NCI-H1694 (cell line): ENCODE measurements around the gene GABRG3.
"Not testable (repeated sequence)": the region's sequence is repeated elsewhere in the genome, so short reads cannot be mapped to it uniquely, and the experiment has no call there.

Experiments used
- DNase-seq: peaks from one replicate; lab custom pipeline; 2025; lab: John Stamatoyannopoulos, UW

Gene GABRG3

DNA sequence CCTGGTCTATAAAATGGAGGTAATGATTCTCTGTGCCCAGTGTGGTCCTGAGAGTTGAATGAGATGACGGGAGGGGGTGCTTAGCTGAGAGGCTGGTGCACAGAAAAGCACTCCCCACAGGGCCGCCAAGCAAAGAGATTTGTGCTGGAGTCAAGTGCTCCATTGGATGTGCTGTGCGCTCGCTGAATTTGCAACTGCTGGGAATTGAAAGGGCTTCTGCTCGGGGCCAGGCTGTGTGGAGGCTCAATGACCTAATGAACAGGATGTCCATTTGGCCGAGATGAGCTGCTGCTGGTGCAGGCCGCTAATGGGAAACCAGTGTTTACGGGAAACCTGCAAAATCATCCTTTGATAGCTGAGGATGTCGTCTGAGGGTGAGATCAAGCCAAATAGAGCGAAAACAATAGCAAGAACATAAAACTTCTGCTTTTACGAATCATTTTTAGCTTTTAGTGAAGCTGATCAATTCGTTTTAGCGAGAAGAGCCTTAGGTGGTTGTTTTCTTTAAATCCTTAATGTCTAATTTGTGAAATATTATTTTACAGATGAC lies 211.7 kb downstream of the GABRG3 start:
- DNase-seq, result no peak

DNA sequence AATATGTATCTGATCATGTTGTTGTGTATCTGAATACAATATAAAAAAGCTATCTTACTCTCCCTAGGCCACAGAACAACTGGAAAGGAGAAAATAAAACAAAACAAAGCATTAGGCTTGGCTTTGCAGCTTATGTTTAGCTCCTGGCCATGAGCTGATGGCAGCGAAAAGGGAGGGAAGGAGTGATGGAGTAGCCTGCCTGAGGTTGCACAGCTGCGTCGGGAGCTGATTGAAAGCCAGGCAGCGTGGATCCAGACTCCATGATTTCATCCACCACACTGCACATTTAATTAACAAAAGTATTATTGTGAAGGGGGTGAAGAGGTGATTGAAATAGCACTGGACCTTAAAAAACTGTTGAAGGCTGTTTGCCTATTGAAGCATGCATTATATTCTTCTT lies 212.2 kb downstream of the GABRG3 start:
- DNase-seq, result no peak

DNA sequence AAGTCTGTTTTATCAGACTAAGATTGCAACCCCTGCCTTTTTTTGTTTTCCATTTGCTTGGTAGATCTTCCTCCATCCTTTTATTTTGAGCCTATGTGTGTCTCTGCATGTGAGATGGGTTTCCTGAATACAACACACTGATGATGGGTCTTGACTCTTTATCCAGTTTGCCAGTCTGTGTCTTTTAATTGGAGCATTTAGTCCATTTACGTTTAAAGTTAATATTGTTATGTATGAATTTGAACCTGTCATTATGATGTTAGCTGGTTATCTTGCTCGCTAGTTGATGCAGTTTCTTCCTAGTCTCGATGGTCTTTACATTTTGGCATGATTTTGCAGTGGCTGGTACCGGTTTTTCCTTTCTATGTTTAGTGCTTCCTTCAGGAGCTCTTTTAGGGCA lies 220.5 kb downstream of the GABRG3 start:
- not testable (repeated sequence) for DNase-seq

DNA sequence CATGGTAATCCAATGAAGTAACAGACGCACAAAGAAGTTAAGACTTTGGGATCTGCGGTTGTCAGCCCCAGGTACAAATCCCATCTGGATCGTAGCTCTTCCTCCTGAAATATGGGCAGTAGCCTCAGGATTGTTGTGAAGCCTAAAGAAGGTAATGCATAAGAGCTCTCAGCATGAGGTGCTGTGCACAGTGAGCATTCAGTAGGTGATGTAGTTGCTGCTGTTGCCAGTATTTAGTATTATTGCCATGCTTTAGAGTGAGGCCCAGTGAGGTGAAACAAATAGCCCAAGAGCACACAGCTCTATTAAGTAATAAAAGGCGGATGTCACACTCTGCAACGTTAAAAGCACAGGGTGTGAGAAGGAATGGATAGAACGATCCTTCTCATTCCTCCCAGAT lies 225.7 kb downstream of the GABRG3 start:
- no peak for DNase-seq

DNA sequence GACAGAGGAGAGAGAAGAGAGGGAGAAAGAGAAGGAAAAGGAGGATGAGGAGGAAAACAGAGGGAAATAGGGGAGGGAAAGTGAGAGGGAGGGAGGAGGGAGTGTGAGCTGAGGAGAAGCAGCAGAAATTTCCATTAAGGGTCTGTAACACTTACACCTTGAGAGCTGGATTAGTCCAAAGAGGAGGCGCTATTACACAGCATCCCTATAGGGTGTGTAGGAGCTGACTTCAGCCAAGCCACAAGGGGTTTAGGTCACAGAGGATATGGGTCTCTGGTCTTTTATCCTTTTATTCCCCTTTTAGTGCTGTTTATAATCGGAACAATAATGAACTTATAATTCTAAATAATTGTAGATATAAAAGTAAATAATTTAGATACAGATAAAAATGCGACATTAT lies 230.4 kb downstream of the GABRG3 start:
- no peak for DNase-seq

DNA sequence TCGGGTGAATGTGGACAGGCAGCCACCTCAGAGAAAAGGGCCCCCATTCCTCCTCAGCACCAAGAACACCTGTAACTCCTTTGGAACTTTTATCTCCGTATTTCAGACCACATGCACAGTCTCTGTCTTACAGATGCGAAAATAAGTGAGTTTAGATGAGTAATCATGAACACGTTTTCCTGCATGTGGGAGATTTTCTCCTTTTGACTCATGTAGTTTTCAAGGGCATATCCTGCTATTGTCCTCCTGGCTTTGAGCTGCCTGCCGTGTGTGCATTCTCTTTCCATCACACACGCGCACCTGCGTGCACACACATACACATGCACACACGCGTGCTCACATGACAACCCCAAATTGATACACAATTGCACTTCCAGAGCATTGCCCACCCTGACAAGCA lies 239.2 kb downstream of the GABRG3 start:
- DNase-seq, result no peak

DNA sequence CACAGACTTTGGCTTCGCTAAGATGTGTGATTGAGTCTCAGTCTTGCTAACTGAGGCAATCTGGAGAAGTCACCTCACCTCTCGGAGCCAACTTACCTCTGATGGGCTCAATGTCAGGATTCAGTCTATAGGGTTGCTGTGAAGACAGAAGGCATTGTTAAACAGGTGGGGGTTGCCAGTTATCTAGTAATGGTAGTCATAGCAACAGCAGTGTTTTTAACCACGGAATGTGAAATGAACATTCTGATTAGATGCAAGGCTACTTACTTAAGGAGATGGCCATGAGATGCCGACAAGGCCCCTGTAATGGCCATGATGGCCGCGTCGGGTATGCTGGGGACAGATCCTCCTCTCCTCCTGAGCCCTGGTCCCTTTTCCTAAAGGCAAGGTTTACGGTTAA lies 243.1 kb downstream of the GABRG3 start:
- DNase-seq, result no peak

DNA sequence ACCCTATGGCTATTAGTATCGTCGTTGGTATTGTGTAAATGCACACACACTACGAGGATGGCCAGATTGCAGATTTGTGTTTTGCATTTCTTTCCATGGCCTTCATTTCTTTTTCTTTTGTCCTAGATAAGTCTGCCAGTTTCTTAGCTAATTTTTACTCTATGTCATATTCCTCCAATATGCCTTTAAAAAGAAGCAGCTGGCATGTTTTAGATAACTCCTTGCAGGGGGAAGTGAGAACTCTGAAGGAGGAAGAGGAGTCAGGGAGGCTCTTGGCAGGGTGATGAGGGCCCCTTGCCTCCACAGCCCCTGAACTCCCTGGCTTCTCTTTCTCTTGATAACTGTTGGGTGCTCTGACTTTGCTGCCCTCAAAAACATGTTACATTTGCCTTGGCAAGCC lies 244.0 kb downstream of the GABRG3 start:
- no peak for DNase-seq

DNA sequence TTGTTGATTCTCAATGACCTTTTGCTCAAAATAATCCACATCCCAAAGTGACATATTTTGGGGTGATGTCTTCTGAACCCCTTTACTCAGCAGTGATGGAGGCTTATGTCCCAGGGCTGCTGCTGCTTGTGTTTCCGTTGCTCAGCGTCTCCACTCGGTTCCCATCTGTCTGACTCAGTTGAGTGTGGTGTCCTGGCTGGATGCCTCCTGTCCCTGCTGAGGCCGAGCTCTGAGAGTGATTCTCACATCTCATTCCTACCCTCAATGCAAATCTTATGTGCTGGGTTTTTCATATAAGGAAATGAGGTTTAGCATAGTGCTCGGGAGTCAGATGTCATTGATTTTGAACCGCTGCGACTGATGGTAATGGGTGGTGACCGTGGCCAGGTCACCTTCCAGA lies 247.4 kb downstream of the GABRG3 start:
- no peak for DNase-seq

DNA sequence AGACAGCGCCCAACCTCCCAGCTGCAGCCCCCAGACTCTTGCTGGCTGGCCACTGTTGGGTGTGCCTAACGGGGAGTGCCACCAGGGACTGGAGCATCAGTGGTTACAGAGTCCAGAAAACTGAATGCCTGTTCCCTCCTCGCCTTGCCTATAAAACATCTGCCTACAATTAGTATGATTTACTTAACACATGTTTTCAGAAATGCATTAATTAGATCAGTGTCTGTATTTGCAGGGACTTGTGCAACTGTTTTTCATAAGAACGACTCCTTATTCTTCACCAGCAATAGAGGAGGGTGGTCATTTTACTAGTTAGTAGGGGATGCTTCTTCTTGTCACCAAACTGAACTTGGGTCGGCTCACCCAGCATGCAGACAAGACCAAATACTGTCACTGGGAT lies 248.7 kb downstream of the GABRG3 start:
- no peak for DNase-seq

DNA sequence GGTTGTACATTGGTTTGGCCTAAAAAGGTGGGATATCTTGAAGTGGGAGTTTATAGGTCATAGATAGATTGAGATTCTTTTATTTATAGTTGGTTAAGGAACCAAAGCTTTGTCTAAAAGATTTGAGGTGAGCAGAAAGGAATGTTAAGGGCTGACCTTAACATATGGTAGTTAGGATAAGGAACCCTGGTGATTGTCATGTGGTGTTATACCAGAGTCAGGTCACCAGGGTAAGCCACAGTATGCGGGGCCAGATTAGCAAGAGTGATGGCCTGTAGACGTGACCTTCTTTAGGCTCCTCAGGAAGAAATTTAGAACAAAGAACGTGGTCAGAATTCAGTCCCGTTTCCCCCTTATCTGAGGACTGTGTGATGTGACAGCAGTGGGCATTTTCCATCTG lies 249.2 kb downstream of the GABRG3 start:
- DNase-seq, result no peak

DNA sequence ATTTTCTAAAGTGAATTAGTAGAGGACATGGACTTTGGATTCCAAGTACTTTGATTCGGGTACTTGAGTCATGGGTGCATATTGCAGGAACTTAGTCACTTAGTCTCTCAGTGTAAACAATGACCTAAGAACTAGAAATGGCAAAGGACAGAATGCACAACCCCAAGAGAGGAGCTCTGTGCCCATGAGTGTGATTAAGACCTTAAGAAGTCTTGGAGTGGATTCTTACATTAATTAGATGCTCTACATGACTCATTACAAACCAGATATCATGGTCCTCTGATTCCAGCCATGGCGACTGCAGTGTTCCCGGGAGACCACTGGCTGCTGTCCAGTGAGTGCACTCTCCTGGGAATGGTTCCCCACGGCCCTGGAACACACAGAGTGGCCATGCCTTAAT lies 251.5 kb downstream of the GABRG3 start:
- no peak for DNase-seq

DNA sequence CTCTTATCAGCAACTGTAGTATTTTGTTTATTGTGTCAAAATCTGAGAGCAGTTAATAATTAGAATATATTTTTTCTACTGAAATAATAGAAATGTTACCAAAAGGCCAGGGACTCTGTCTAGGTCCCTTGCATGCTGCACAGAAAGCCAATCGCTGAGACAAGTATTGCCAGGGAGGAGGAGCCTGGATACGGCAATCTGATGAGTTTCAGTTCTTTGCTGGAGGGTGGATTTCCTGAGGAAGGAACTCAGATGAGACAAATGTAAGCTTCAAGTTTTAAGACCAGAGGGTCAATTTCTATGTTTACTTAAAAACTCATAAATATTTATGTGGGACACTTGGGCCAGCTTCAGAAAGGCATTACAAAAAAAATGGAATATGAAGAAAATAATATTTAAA lies 252.2 kb downstream of the GABRG3 start:
- DNase-seq, result no peak

DNA sequence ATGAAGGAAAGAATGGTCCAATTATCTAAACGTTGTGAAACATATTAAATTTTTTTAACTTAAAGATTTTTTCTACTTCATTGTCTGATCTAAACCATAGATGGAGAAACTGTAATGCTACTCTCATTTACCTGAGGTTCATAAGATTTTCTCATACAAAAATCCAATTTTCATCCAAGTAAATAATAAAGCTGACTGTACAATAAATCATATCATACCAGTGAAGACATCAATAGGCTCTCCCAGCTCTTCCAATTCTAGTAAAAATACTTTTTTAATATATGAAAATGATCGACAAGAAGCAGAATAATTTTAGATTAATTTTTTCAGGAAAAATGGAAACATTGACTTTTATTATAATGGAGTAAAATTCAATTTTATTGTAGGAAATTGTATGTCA lies 260.8 kb downstream of the GABRG3 start:
- DNase-seq, result no peak

DNA sequence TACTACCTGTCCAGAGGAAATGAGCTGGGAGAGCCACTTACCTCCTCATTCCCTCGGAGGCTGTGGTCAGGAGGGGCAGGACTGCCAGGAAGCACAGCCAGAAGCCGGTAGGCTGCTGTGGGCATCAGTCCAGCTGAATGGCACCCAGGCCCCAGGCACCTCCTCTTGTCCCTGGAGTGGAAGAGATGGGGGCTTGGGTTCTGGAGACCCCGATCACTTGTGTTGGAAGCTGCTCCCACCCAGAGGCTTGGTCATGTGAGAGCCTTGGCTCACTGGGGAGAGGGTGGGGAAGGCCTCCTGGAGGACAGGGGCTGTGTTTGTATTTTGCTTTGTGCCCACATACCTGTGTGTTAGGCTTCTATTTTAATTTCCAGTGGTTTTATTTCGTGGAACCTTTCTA lies 261.9 kb downstream of the GABRG3 start:
- DNase-seq, result no peak

DNA sequence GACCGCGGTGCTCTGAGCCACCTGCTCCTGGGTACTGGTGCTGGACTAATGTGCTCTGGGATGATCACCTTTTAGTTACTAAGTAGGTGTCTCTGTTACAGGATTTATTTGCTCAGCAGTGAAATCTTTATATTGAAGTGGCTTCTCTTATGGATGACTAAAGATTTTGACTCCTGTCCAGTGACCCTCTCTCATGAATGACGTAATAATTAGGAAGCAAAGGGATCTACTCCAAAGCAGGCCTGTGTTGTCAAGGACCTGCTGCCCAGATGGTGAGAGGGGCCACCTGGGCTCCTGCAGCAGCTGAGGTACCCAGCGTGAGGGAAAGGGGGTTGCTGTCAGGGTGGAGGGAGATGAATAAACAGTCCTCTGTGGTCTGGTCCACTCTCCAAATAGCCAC lies 263.6 kb downstream of the GABRG3 start:
- no peak for DNase-seq

DNA sequence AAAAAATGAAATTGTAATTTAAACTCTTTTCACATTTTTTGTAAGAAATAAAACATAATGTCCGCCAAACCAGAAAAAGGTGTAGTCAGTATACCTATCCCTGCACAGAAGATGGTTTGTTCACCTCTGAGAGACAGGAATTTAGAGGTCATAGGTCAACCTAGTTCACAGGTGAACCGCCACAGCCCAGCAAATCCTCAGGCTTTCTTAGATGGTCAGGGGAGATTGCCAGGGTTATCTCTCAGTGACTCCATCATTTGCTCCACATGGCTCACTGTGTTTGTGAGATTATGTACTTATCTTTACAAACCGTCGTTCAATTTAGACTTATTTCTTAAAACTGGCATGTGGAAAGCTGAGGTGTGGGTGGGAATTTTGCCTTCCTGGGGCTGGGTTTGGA lies 264.2 kb downstream of the GABRG3 start:
- DNase-seq, result no peak

DNA sequence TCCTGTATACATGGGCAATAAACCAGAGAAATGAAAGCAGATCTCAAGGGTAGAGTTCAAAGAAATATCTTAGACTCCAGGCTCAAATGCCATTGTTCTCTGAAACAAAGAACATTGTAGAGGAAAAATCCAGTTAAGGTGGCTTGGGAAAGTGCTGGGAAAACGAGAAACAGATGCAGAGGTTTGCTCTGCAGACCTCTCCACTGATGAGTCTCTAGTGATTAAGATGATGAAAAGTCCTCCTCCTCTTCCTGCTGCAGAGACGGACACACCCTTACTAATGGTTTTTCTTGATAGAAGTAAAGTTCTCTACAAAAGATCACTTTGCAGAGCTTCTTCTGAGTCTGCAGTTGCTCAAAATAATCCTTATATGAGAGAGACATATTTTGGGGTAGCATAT lies 264.7 kb downstream of the GABRG3 start:
- DNase-seq, result no peak

DNA sequence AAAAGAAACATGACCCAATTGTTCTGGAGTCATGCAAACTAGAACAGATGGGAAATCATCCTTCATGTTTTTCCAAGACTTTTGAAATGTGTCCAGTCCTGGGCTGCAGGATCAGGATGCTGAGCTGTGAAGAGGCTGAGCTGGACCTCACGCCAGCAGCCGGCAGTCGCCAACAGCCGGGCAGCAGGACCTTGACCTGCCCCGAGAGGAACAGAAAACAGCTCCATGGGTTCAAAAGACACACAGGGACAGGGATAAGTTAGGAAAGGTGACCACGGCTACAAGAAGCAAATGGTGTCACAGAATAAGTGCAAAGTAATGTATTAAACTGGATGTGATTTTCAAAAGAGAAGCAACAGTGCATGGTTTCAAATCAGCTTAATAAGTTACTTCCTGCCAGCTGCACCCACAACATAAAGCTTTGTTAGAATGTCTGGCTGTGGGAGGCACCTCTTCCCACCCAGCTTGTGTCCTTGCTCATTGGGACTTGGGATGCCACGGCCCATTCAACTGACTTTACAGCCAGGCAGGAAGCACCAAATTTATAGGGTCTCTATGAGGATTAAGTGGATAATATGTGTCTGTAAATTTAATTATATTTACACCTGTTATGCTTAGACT lies 266.4 kb downstream of the GABRG3 start:
- no peak for DNase-seq

DNA sequence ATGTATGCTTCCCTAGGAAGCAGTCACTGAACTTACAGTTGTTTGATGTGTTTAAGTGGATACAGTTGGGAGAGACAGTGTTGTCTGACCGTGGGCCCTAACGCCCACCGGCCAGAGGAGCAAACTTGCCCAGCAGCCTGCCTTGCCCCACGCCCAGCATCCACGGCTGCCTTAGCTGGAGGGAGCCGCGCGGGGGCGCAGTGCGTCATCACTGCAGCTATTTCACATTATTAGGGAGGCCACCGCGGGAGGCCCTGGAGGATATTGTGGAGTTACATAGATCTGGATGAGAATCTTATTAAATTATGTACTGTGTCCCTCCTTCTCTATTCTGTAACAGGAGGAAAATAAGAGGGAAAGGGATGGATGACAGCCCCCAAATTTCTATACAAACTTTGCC lies 267.2 kb downstream of the GABRG3 start:
- no peak for DNase-seq

DNA sequence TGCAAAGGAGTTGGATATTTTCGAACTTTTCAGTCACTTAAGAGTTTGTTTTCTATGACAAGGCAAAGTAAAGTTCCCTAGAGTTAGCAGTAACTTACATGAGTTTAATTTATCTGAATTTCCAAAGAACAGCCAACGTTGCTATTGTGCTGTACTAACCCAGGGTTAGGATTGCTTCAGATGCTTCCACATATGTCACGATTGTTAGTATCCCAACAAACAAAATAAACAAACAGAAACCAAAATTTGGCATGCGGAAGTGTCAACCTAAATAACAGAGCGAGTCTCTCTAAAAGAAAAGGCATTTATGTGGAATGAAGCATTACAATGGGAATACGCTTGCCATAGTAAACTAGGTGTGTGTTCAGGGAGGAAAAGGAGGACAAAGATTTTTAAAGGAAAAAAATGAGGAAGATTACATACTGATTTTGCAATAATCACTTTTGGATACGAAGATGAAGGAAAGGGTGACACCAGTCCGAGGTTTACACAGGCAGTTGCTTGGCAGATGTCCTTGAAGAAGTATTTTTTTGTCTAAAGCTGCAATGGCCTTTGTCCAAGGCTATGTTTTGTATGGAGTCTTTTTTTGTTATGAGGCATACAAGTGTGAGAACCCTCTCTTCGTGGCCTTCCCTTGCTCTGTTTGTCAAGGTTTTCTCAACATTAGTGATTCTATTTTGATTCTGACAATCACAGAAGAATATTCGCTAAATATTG lies 267.9 kb downstream of the GABRG3 start:
- no peak for DNase-seq

DNA sequence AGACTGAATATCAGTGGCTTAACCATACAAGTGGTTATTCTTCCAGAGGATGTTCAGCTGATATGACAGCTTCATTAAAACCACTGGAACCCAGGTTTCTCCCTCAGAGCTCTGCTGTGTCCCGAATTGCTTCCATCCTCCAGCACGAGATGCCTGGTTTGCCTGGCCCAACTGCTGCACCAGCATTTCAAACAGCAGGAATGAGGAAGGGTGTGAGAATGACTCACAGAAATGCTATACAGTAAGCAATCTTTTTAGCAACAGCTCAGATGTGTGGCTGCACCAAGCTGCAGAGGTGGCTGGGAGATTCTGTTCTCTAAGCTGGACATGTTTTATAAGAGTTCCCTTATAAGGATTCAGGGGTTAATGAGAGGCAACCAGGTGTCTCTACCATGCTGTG lies 271.0 kb downstream of the GABRG3 start:
- DNase-seq, result no peak

DNA sequence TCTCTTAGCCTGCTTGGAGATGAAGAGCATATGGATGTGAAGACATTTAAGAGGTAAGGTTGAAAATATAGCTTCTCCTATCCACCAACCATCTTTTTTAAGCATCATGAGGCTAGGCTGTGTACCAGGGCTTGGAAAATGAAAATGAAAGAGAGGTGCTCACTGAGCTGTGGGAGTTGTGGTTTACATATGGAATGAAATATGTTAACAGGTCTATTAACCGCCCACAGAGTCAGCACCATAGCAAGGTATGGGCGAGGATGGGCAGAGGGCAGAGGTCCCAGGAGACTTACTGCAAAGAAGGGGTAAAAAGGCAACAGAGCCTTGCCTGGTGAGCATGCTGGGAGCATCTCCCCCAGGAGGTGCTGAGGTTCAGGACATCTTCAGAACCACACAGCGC lies 273.1 kb downstream of the GABRG3 start:
- DNase-seq, result no peak

DNA sequence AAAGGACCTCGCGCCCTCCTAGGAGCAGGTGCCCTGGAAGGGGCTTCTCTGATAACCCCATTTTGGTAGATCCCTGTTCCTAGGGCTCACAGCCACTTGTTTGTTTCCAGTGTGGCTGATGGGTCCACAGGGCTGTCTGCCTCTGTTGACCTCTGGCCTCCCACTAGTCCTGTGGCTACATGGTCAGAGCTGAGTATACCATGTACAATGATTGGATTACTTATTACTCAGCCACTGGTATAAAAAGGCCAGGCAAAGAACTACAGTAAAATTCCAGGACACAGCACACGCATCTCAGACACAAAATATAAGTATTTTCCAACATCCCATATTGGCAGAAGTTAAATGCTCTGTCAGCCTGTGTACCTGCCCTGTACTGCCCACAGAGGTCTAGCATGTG lies 277.3 kb downstream of the GABRG3 start:
- no peak for DNase-seq
